22Rv1 (cell line): ENCODE results near the gene GADL1.

Experiments
- ZFX ChIP-seq: fragments of 450-650 bp; IDR thresholded peaks from 2 replicates; pipeline ENCODE4 v1.6.1; 2017; ENCODE audit warnings: antibody characterized with exemption, borderline replicate concordance
- TF ChIP-seq, protein P1 (sequence below): fragments of 450-650 bp; IDR thresholded peaks from 2 replicates; pipeline ENCODE4 v1.5.1; 2017; ENCODE audit warnings: mild to moderate bottlenecking

GRCh38 chr3:30862004-30862403 is 32.5 kb downstream of the GADL1 start:
- TF ChIP-seq, protein P1, sequence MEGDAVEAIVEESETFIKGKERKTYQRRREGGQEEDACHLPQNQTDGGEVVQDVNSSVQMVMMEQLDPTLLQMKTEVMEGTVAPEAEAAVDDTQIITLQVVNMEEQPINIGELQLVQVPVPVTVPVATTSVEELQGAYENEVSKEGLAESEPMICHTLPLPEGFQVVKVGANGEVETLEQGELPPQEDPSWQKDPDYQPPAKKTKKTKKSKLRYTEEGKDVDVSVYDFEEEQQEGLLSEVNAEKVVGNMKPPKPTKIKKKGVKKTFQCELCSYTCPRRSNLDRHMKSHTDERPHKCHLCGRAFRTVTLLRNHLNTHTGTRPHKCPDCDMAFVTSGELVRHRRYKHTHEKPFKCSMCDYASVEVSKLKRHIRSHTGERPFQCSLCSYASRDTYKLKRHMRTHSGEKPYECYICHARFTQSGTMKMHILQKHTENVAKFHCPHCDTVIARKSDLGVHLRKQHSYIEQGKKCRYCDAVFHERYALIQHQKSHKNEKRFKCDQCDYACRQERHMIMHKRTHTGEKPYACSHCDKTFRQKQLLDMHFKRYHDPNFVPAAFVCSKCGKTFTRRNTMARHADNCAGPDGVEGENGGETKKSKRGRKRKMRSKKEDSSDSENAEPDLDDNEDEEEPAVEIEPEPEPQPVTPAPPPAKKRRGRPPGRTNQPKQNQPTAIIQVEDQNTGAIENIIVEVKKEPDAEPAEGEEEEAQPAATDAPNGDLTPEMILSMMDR: no peak
- TF ChIP-seq ZFX: no peak
